B cell (primary cell): ENCODE data around the gene WWP2.

Experiments
- EZH2 ChIP-seq: IDR thresholded peaks from 2 replicates; pipeline ENCODE4 v1.6.1; 2012; ENCODE audit warnings: borderline replicate concordance, low read depth, mild to moderate bottlenecking, moderate library complexity, low read length; ENCODE audit not compliant: insufficient read depth, poor library complexity, severe bottlenecking
- TF ChIP-seq, protein P1 (sequence below): fragments of 200-600 bp; IDR thresholded peaks from one replicate; pipeline ENCODE4 v1.8.0; 2022; ENCODE audit warnings: antibody characterized with exemption, mild to moderate bottlenecking

DNA sequence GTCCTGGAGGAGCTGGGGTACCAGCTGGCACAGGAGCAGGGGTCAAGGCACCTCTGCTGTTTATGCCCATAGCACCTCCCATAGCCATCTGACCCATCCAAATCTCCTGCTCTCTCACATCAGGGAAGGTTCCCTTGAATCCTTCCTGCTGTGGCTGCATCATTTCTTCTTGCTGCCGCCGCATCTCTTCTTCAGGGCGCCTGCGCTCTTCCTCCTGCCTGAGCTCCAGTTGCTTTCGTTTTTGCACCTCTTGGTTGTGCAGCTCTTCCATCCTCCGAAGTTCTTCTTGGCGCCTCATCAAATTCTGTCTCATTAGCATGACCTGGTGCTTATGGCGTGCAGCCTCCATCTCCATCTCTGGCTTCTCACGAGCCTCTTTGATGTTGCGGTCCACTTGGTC, 5.4 kb upstream of the WWP2 start:
- TF ChIP-seq, protein P1, sequence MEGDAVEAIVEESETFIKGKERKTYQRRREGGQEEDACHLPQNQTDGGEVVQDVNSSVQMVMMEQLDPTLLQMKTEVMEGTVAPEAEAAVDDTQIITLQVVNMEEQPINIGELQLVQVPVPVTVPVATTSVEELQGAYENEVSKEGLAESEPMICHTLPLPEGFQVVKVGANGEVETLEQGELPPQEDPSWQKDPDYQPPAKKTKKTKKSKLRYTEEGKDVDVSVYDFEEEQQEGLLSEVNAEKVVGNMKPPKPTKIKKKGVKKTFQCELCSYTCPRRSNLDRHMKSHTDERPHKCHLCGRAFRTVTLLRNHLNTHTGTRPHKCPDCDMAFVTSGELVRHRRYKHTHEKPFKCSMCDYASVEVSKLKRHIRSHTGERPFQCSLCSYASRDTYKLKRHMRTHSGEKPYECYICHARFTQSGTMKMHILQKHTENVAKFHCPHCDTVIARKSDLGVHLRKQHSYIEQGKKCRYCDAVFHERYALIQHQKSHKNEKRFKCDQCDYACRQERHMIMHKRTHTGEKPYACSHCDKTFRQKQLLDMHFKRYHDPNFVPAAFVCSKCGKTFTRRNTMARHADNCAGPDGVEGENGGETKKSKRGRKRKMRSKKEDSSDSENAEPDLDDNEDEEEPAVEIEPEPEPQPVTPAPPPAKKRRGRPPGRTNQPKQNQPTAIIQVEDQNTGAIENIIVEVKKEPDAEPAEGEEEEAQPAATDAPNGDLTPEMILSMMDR, result no peak
- no peak for TF ChIP-seq EZH2
